Stimulated activated CD4-positive, alpha-beta T cell treated with anti-CD3 and anti-CD28 coated beads, TNF-alpha, amount 100 ng/mL, for 48 hours (primary cell): ENCODE results near the gene HDAC7.

ENCODE experiments used
- DNase-seq, 3 donors: peaks; one replicate each; pipeline ENCODE4 v3.0.0-alpha.2; 2020; ENCODE audit warnings: low read depth in 3 of 3

The HDAC7 gene

GRCh38 chr12:47762850-47763465 lies 56.7 kb downstream of the HDAC7 start:
- DNase-seq, result no peak

DNA sequence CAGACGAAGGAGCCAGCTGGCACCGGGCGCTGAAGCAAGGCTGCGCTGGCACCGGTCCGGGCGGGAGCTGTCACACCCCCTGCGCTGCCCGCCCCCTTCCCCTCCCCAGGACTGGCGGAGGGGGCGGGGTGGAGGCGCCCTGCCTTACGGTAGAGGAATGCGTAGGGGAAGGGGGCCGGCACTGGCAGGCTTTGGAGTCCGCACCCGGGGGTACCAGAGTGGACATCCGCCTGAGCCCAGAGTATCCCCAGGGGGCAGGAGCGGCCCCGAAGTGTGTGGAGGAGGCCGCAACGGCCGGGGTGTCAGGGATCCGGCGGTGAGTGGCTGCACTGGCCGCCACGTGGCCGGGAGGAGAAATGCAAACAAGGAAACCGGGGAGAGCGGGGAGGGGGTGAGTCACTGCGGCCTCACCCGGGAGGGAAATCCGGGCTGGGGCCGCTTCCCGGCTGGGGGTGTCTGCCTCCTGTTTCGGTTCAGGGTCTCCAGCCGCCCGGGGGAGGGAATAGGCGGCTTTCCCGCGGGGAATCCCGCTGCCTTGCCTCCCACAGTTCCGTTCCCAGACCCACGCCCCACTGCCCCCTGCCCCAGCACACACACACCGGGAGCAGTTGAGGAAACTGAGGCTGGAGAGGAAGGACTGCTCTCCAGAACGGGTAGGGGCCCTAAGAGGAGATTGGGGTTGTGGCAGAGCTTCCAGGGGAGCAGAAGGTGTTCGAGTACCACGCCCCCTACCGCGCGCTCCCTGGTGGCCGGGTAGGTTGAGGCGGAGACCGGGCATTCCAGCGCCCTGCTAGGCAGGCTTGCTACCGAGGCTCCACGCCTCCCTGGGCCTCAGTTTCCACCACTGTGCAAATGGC lies 60.6 kb downstream of the HDAC7 start, which contains the start of gene RAPGEF3:
Gene RAPGEF3 (minus strand): TSS at position 47 of the 857 bp plus-strand sequence. CDS start 324 bp downstream, outside the sequence.
- DNase-seq, result peak; percentile 49 to 55 (median 51)

DNA sequence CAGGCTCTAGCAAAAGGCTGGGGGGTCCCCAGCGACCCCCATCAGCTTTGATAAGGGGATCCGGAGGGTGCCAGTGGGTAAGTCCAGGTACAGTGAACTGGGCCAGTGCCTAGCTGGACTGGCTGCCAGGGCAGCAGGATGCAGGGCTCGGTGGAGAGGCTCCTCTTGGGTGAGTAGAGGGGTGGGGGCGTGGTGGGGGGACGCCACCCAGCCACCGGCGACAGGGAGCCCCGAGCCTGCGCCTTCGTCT lies 61.2 kb downstream of the HDAC7 start:
- no peak for DNase-seq

DNA sequence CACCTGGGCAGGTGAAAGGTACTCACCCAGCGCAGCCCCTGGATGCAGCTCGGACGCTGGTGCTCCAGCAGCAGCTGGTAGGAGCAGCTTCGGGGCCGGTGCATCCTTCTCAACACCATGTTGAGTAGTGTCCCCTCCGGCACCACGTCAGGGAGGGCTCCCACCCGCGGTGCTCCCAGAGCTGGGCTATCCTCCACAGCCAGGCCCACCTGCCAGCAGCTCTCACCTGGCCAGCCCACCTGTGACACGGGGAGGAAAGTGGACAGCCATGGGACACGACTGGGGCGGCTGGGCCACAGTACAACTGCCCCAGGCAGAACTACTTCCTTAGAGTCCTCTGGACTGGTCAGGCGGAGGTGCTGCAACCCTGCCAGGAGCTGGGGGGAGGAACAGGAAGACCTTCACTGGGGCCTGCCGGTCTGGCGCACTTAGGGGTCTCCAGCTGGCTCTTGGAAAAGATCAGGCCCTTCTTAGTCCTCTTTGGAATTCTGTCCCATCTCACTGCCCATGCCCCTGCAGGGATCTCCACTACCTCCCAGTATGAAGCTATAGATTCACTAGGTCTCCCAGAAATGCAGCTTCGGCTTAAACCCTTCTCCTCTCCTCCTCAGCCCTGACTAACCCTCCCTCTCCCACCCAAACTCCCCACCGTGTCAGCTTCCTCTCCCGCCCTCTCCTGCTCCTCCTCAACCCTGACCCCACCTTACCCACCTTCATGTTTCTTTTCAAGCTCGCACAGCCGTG lies 61.7 kb downstream of the HDAC7 start:
- DNase-seq, result no peak

- no peak for DNase-seq
Observed at GRCh38 chr12:47757364-47757839, 62.3 kb downstream of the HDAC7 start.

GRCh38 chr12:47755655-47756562 lies 63.8 kb downstream of the HDAC7 start:
- no peak for DNase-seq

GRCh38 chr12:47754881-47755280 lies 64.8 kb downstream of the HDAC7 start:
- DNase-seq, result no peak

DNA sequence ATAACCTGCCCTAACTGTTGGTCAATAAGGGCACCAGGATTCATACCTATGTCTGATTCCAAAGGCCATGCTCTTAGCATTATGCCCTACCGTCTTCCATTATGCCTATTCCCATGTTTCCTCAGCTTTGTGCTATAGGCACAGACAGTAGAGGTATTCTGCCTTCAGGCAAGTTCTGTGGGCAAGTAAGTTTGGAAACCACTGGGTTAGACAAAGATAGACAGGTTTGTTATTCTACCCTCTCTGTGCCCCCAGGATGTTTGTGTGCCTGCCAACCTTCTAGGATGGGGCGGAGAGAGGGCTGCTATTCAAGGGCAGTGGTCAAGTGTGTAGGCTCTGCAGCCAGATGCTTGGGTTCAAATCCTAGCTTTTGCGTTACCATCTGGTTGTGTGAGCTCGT lies 65.6 kb downstream of the HDAC7 start:
- no peak for DNase-seq

DNA sequence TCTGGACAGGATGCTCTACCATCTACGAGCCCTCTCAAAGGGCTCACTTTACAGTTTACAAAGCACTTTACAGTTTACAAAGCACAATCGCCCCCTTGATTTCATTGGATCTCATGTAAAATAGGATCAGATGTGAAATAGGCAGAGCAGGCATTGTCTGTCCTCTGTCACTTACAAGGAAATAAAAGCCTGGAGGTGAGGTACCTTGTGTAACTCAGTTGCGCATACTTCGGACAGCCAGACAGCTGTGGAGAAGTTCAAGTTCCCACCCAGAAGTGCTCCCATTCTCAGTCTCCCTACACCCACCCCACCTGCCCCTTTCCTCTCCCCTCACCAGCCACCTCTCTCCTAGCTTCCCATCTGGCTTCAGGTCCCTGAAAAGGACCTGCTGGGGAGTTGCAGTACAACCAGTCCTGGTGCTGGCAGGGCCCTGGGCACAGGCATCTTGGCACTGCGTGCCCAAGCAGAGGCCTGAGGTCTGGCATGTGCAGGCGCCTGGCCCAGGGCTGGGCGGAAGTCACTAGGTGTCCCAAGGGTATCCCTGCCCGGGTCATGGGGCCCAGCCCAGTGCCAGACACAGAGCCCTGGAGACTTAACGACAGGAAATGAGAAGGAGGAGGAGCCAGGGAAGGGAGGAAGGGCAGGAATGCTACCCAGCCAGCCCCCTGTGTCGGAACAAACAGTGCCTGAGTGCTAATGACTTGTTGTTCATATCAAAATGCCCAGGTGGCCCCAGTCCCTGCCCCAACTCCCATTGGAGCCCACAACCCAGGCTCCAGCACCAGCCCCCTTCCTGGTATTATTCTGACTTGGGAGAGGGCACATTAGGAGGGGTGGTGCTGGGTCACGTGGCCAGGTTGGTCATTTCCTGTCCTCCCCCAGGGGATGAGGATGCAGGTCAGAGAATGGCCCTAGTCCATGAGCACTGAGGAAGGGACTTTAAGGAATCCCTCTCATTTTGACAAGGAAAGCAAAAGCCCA lies 66.4 kb downstream of the HDAC7 start:
- DNase-seq, result no peak

DNA sequence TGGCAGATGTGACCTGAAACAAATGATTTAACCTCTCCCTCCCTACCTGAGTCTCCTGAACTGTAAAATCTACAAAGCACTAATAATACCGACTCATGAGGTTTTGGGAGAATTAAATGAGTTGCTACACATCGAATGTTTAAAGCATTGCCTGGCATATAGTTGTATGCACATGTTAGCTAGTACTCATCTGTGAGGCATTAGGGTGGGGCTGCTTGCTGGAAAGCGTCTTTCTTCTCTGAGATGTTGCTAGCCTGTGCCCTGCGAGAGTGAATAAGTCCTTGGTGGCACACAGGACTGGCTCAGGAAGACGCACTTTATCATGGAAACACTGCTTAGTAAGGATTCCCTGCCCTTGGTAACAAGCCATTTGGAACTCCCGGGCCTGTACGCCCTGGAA lies 67.2 kb downstream of the HDAC7 start:
- no peak for DNase-seq

DNA sequence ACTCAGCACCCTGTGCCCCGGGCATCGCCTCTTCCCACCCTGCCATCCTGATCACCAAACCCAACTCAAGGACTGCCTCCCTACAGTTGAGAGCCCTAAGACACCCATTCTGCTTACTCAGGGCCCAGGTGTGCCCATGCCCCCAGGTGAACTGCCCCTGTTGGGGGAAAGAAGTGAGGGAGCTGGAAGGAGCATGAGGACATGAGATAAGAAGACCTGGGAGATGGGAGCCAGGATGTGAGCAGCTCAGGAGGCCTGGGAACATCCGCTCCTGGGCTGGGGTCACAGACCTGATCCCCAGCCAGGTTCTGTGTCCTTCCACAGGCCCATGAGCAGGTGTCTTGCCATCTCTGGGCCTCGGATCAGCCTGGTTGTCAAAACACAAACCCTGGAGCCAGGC lies 67.6 kb downstream of the HDAC7 start:
- DNase-seq, result no peak

DNA sequence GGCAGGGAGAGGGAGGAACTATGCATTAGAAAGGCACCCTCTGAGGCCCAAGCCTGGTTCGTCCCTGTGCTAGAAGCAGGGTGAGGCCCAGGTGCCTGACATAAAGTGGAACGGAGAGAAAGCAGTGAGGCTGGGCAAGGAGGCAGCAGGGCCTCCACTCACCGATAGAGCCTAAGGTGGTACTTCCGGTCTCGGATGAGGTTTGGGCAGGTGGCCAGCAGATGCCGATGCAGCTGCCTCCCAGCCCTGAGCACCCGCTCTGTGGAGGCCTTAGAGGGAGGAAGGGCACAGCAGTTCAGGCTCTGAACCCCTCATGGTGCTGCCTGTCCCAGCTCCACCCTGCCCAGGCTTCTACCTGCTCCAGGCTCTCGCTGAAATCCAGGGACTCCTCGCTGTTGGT lies 68.1 kb downstream of the HDAC7 start:
- DNase-seq, result no peak

DNA sequence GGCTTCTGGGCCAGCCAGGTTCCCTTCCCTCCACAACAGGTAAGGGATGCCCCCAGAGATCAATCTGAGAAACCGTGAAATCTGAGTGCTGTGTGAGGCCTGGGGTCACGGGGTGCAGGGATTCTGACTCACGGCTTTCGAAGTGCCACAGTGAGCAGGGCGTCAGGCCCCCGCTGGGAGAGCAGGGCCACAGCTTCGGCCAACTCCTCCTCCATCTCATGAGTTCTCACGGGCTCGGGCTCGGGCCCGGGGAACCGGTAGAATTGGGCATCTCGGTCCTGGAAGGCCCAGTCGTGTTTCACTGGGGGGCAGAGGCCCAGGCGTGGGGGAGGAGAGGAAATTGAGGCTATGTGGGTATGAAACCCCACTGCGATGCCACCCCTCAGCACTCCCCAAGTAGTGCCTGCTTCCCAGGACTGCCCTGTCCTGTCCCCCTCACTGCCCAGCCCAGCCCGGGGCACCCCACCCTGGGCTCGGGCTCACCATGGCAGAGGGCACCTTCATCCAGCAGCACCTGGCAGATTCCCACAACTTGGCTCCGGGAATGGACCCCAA lies 68.7 kb downstream of the HDAC7 start:
- DNase-seq, result no peak

DNA sequence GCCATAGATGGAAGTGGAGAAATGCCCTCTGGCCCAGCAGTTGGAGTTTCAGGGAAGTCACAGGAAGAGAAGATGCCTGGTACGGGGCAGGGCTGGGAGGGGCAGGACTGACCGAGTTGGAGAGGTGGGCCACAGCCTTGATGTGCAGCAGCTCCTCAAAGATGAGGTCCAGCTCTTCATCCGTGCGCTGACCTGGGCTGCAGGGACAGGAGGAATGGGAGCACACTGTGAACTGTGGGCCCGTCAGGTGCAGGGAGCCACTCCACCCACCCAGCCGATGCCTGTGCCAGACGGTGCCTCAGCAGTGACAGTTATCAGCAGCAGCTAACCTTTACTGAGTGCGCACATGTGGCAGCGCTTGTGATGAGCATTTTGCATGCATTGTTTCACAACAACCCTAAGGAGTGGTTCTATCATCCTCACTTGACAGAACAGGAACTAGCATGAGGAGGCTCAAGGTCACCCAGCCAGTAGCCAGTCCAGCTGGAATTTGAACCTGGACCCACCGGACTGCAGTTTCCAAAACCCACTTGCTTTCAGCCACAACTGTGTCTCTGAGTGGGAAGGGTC lies 69.4 kb downstream of the HDAC7 start:
- DNase-seq, result no peak

GRCh38 chr12:47748899-47749298 lies 70.8 kb downstream of the HDAC7 start:
- DNase-seq, result no peak

DNA sequence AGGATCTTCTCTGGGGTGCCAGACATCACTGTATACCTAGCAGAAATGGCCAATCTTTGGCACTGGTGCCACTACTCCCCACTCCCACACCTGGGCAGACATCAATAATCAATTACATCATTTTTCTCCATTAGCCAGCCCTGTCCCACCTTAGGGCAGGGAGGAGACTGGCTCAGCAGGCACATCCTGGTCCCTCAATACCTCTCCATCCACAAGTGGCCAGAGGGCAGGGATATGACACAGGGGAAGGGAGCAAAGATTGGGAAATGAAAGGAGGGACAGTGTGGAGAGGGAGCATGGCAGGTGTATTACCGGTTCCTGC lies 71.2 kb downstream of the HDAC7 start:
- DNase-seq, result no peak

DNA sequence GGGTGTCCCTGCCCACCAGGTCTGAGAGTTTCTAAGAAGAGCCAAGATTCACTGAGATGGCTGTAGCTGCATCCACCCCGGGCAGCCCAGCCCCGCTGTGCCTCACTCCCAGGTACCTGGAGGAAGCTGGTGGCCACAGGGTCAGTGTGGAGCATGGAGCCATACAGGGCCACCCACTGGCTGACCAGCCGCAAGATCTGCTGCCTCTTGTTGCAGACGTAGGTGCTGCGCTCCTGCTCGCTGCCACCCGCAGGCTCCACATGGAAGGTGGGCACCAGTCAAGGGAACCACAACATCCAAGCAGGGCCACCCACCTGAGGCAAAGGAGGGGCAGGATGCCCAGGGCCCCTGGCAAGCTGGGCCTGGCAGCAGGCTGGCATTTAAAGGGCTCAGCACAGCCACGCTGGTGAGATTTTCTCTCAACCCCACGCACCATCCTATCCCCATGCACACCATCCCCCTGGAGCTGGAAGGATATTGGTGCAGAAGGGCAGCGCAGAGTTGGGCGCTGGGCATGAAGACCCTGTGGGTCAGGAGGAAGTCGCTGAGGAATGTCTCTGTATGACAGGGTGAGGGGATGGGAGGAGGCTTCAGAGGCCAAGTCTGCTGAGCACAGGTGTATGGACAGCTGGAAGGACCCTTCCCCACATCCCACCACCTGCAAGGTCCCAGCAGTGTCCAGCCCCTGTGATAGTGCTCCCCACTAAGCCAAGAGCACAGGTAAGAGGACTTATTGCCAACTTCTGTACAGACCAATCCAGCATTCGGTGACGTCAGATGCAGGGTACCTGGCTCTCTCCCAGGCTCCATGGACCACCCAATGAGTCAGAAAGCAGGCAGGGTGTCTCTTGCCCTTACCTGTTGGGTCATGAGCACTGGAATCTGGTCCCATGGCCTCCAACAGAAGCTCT lies 71.9 kb downstream of the HDAC7 start:
- no peak for DNase-seq

DNA sequence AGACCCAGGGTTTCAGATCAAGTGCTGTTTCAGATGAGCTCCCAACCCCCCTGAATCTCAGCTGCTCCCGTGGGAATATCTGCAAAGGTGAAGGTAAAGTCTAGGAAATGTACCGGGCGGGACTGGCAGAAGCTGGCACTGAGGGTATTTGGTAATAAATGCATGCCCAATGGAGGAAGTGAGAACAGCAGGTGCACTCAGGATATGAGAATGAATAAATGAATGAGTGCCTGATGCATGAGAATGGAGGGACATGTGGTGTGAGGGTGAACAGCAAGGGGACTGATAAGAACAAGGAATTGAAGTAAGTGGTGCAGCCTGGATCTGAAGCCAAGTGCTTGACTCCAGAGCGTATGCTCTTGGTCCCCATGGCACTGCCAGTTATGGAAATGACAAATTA lies 72.6 kb downstream of the HDAC7 start:
- no peak for DNase-seq

DNA sequence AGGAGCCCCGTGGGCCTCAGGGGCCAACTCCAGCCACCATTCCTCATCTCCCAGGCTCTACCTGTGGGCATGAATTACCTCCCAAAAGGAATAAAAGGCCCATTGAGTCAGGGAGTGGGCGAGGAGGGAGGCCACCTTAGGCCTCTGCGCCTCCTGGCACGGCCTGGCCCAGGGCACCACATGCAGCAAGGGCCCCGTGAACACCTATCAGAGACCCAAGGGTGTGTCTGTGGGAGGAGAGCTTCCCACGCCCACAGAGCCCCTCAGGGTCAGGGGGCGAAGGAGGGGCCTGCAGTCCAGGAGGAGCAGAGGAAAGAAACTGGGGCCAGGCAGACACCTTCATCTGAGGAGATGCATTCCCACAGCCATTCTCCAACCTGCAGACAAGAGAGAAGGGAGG lies 73.2 kb downstream of the HDAC7 start:
- no peak for DNase-seq
